ENCODE data around the gene WDR37. TPM values are rescaled to one million over a fixed set of nuclear protein-coding genes. Genes with fewer than 3 reads are reported as not detected.

WDR37 gene
- total and polyA plus RNA-seq, 2 donors (not counting 1 experiment from before 2014, with no cell fraction given), result 17.3 to 33.2 TPM

GRCh38 chr10:1138529-1138928, 82.3 kb downstream of the WDR37 start:
- Mint-ChIP-seq H3K27me3 (peaks cover 8% of the 10 kb centered on the region), H3K4me1 (no peaks in the 10 kb centered on the region), H3K27ac (no peak overlapping the region), H3K9me3 (ENCODE audit: insufficient read depth) (peaks cover 10% of the 10 kb centered on the region), H3K4me3 (no peak overlapping the region)
- H3K79me2 ChIP-seq (ENCODE audit: control insufficient read depth, insufficient read depth, low read length), result no peaks in the 10 kb centered on the region
- no CpG with 5 or more reads among the region's 1 CpG for WGBS (ENCODE audit: insufficient coverage)
- H3K36me3 ChIP-seq (replicated peaks in 1 of 2; ENCODE audit: control extremely low read depth in 1 of 2, control insufficient read depth in 1 of 2, extremely low read depth in 1 of 2, insufficient read depth in 2 of 2, low read length in 1 of 2), result no peaks in the 10 kb centered on the region
- CTCF ChIA-PET, result no interaction called here
- no peaks in the 10 kb centered on the region for H3K27me3 ChIP-seq (replicated peaks in 1 of 4; ENCODE audit: control extremely low read depth in 1 of 4, control insufficient read depth in 3 of 4, insufficient read depth in 4 of 4, low read length in 3 of 4)
- intact Hi-C loops (cut with micrococcal nuclease), result no loop called here
- no peak overlapping the region for H2AFZ ChIP-seq (ENCODE audit: insufficient read depth, low read depth, low read length, poor library complexity, severe bottlenecking)
- H3K9me3 ChIP-seq (ENCODE audit: control extremely low read depth in 1 of 3, control insufficient read depth in 2 of 3, insufficient read depth in 1 of 3, low read length in 2 of 3), result peaks cover 4 to 17% (median 16%) of the 10 kb centered on the region in 3 donors
- H3K4me2 ChIP-seq (replicated peaks; ENCODE audit: low read depth, low read length, poor library complexity, severe bottlenecking), result no peak overlapping the region
- H3K4me3 ChIP-seq (ENCODE audit: control extremely low read depth in 1 of 5, extremely low read depth in 1 of 5, insufficient read depth in 1 of 5, low read depth in 2 of 5, low read length in 4 of 5), result no peak overlapping the region
- ATAC-seq (ENCODE audit: low read depth), result no peak
- no peak for DNase-seq
- POLR2A ChIA-PET, result no interaction called here
- H4K20me1 ChIP-seq (ENCODE audit: control insufficient read depth, insufficient read depth, low read length, poor library complexity, severe bottlenecking), result no peaks in the 10 kb centered on the region
- no peak overlapping the region for H3K9ac ChIP-seq (ENCODE audit: low read length)
- no peak overlapping the region for H3K27ac ChIP-seq (ENCODE audit: low read length in 2 of 2)
- no peaks in the 10 kb centered on the region for H3K4me1 ChIP-seq (ENCODE audit: control insufficient read depth in 2 of 2, insufficient read depth in 2 of 2, low read length in 2 of 2)
- TF ChIP-seq EZH2 (IDR thresholded peaks at IDR 0.05; ENCODE audit: borderline replicate concordance, insufficient read depth, low read depth, low read length, poor library complexity, severe bottlenecking), result no peak
- TF ChIP-seq, protein P1, sequence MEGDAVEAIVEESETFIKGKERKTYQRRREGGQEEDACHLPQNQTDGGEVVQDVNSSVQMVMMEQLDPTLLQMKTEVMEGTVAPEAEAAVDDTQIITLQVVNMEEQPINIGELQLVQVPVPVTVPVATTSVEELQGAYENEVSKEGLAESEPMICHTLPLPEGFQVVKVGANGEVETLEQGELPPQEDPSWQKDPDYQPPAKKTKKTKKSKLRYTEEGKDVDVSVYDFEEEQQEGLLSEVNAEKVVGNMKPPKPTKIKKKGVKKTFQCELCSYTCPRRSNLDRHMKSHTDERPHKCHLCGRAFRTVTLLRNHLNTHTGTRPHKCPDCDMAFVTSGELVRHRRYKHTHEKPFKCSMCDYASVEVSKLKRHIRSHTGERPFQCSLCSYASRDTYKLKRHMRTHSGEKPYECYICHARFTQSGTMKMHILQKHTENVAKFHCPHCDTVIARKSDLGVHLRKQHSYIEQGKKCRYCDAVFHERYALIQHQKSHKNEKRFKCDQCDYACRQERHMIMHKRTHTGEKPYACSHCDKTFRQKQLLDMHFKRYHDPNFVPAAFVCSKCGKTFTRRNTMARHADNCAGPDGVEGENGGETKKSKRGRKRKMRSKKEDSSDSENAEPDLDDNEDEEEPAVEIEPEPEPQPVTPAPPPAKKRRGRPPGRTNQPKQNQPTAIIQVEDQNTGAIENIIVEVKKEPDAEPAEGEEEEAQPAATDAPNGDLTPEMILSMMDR (IDR thresholded peaks at IDR 0.05), result no peak

GRCh38 chr10:1141261-1141660, 85.1 kb downstream of the WDR37 start:
- TF ChIP-seq EZH2 (IDR thresholded peaks at IDR 0.05; ENCODE audit: borderline replicate concordance, insufficient read depth, low read depth, low read length, poor library complexity, severe bottlenecking), result no peak
- TF ChIP-seq, protein P1 (IDR thresholded peaks at IDR 0.05), result no peak
- peaks cover 4 to 31% (median 23%) of the 10 kb centered on the region in 3 donors for H3K9me3 ChIP-seq (ENCODE audit: control extremely low read depth in 1 of 3, control insufficient read depth in 2 of 3, insufficient read depth in 1 of 3, low read length in 2 of 3)
- H3K79me2 ChIP-seq (ENCODE audit: control insufficient read depth, insufficient read depth, low read length), result no peaks in the 10 kb centered on the region
- H3K27ac ChIP-seq (ENCODE audit: low read length in 2 of 2), result no peak overlapping the region
- no peak for DNase-seq
- Mint-ChIP-seq H3K27ac (no peak overlapping the region), H3K4me3 (no peak overlapping the region), H3K27me3 (peaks cover 14% of the 10 kb centered on the region), H3K9me3 (ENCODE audit: insufficient read depth) (peaks cover 13% of the 10 kb centered on the region), H3K4me1 (no peaks in the 10 kb centered on the region)
- no peak overlapping the region for H3K4me3 ChIP-seq (ENCODE audit: control extremely low read depth in 1 of 5, extremely low read depth in 1 of 5, insufficient read depth in 1 of 5, low read depth in 2 of 5, low read length in 4 of 5)
- no peaks in the 10 kb centered on the region for H3K36me3 ChIP-seq (replicated peaks in 1 of 2; ENCODE audit: control extremely low read depth in 1 of 2, control insufficient read depth in 1 of 2, extremely low read depth in 1 of 2, insufficient read depth in 2 of 2, low read length in 1 of 2)
- CTCF ChIA-PET, result no interaction called here
- intact Hi-C loops (cut with micrococcal nuclease), result no loop called here
- H3K27me3 ChIP-seq (replicated peaks in 1 of 4; ENCODE audit: control extremely low read depth in 1 of 4, control insufficient read depth in 3 of 4, insufficient read depth in 4 of 4, low read length in 3 of 4), result no peaks in the 10 kb centered on the region
- no peak overlapping the region for H3K9ac ChIP-seq (ENCODE audit: low read length)
- H4K20me1 ChIP-seq (ENCODE audit: control insufficient read depth, insufficient read depth, low read length, poor library complexity, severe bottlenecking), result no peaks in the 10 kb centered on the region
- H3K4me1 ChIP-seq (ENCODE audit: control insufficient read depth in 2 of 2, insufficient read depth in 2 of 2, low read length in 2 of 2), result no peaks in the 10 kb centered on the region
- POLR2A ChIA-PET, result no interaction called here
- H2AFZ ChIP-seq (ENCODE audit: insufficient read depth, low read depth, low read length, poor library complexity, severe bottlenecking), result no peak overlapping the region
- no peak overlapping the region for H3K4me2 ChIP-seq (replicated peaks; ENCODE audit: low read depth, low read length, poor library complexity, severe bottlenecking)
- 75% methylated on average over 6 of the region's 7 CpGs for WGBS (ENCODE audit: insufficient coverage)
- no peak for ATAC-seq (ENCODE audit: low read depth)

Measured in B cell (primary cell).